GM18511 (cell line): Measurements from ENCODE around the gene CEP170.

Source experiments
- ATAC-seq: cut with Tn5 transposase; IDR thresholded peaks from one replicate; pipeline ENCODE4 v1.9.1; 2021; ENCODE audit warnings: mild to moderate bottlenecking, moderate library complexity; ENCODE audit not compliant: unreplicated experiment

CEP170 gene

DNA sequence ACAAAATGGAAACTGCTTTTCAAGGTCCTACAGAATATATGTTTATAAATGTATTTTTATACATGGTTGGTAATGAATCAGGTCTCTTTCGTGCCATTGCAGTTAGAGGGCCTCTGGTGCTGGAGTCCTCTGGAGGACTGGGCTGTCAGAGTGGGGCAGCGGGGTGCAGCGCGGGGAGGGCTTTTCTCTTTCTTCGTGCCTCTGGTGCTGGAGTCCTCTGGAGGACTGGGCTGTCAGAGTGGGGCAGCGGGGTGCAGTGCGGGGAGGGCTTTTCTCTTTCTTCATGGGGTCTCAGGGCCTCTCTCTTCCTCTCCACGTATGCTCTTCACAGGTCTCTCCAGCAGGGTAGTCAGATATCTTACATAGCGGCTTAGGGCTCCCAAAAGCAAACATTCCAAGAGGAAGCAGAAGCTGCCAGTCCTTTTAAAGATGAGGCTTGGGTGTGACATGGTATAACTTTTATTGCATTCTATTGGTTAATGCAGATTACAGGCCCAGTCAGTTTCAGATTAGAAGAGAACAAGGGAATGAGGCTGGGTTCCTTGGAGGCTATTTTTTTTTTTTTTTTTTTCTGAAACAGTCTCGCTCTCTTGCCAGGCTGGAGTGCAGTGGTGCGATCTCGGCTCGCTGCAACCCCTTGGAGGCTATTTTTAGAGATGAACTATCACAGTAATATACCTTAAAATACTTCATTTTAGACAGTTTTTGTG is 13.8 kb upstream of the CEP170 start:
- peak; percentile 29 for ATAC-seq

DNA sequence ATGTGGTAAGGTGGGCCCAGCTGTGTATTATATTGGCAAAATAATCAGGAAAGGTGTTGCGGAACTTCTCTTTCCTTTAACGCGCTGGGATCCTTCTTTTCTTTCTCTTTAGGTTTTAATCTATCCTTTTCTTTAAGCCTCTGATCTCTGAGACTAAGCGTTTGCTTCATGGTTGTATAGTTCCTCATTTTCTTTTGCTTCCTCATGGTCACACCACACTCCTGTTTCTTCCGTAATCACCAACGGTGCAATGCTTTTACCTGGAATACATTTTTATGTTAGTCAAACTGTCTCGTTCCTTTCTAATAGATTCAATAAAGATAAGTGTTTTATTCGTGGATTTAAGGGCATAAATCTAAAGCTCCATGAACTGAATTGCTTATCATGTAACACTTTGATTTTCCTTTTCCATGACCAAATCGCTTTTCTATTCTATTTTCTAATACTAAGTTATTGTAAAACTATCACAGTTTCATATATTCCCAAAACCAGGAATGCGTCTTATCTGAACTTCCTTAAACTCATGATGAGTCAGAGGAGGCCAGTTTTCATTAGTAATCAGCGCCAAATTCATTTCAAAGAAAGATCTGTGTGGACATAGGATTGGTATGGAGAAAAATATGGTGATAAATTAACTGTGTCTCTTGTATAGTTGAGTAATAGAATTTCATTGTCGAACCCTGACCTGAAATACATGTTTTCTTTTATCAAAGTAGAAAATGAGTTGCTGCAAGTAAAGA is 13.0 kb upstream of the CEP170 start:
- no peak for ATAC-seq

DNA sequence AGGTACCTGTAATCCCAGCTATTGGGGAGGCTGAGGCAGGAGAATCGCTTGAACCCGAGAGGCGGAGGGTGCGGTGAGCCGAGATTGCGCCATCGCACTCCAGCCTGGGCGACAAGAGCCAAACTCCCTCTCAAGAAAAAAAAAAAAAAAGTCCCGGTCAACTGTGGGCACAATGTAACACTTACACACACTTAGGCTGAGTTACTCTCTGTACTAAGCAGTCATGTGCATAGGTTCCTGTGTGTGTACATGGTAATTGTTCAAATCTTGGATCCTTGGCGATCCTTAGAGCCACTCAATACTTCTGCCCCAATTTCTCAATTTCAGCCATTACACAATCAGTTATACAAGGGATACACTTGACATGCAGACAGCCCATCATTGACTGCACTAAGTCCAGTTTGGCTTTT is 12.4 kb upstream of the CEP170 start:
- ATAC-seq: no peak

DNA sequence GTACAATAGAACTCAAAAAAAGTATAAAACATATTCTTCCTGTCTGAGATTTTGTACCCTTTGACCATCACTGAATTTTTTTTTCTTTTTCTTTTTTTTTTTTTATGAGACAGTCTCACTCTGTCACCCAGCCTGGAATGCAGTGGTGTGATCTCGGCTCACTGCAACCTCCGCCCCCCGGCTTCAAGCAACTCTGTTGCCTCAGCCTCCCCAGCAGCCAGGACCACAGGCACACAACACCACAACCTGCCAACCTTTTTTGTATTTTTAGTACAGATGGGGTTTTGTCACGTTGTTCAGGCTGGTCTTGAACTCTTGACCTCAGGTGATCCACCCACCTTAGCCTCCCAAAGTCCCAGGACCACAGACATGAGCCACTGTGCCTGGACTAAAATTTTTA is 11.2 kb upstream of the CEP170 start:
- ATAC-seq: no peak

DNA sequence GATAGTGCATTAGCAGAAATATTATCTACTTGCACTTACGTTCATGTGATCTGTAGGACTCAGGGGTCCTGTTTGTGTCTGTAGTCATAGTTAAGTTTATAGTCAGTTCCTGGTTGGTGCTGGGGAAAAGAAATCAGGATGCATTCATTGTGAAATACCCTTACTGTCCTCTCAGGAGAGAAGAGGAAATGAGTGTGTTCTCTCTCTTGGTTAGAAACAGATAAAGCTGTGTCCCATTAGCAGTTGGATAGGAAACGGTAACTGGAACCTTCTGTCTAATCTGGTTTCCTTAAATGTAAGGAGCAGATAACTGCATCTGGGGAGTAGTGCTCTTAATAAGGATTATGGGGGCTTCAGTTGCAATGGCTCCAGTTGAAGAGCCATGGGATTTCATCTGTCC is 9.6 kb upstream of the CEP170 start:
- ATAC-seq: no peak

DNA sequence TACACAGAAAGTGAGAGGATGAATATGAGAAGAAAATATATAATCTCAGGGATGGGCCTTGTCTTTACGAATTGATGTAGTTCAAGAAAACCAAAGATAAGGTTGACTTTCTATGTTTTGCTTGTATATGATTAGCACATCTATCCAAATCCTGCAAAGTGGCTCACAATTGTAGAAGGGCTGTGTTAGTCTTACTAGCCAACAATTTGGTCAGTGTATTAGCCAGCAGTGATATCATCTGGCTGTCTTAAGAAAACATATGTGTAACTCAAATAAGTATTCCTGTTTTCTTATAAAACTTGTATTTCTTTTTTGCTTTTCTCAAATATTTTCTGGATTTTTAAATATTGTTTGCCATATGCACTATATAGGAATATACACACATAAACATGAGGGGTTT is 6.3 kb upstream of the CEP170 start:
- ATAC-seq: no peak

DNA sequence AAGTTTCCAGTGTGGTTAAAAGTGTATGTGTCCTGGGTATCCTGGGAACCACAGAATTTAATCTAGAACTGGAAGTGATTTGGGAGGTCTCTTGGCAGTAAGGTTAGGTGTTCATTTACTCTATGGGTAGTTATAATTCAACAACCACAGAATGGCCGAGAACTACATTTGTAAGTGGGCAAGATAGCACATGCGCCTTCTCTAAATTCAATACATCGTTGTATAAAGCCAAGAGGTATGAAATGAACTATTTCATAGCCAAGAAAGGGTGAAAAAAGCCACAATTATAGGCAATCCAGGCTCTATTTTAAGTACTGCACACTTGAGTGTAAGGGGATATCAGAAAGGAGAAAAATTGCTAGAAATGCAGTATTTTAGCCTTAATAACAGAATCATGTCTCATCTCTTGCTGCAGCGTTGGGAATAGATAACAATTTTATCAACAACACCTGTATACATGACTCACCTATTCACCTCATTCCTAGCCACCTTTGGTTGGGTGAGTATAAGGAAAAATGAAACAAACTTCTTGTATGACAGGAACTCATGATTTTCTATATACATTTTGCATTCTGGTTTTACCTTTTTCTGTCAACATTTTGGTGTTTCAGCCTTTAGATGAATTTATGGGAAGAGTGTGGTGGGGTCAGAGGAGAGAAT is 5.3 kb upstream of the CEP170 start:
- ATAC-seq: no peak

DNA sequence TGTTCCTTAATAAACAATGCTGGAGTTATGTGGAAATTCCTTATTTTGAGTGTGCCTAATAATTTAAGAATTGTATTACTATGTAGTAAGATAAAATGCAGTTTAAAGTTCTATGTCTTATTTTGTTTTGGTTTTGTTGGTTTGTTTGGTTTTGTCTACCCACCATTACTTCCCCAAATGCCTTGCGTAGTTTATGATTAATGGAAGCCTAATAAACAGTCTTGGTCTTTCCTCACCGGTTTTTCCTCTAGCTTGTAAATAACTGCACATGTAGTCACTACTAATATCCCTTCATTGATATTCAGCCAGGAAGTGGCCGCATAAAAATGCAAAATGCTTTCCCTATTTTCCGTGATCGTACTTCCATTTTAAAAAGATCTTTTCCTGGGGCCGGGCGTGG is 3.6 kb upstream of the CEP170 start:
- no peak for ATAC-seq

DNA sequence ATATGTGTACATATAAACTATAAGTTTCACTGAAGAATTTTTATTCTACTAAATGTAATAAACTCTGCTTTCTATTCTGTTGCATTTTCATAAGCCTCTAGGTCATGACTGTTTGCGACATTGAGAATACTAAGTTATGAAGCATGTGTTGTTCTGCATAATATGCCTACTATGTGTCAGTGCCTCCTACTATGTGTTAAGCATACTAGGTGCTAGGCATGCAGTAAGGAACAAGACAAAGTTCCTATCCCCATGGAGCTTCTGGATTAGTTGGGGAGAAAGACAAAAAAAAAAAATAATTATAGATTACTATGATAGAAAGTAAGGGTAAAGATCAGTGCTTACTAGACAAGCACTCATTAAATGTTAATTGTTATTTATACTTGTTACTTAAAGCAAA is 2.1 kb upstream of the CEP170 start:
- no peak for ATAC-seq

DNA sequence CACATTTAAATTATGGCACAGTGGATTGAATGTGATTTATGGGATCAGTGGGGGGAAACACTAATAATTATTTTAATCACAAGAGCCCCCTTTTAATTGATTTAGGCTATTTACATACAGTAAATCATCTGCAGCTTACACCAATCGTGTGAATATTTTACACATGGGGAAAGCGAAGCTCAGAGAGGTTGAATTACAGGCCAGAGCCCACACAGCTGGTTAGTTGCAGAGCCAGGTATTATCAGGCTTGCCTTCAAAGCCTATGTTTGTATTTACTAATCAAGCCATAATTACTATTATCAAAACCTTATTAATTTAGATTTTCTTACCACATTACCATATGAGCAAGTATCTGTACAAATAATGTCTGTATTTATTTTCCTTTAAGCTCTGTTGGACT is 1.5 kb upstream of the CEP170 start:
- no peak for ATAC-seq

DNA sequence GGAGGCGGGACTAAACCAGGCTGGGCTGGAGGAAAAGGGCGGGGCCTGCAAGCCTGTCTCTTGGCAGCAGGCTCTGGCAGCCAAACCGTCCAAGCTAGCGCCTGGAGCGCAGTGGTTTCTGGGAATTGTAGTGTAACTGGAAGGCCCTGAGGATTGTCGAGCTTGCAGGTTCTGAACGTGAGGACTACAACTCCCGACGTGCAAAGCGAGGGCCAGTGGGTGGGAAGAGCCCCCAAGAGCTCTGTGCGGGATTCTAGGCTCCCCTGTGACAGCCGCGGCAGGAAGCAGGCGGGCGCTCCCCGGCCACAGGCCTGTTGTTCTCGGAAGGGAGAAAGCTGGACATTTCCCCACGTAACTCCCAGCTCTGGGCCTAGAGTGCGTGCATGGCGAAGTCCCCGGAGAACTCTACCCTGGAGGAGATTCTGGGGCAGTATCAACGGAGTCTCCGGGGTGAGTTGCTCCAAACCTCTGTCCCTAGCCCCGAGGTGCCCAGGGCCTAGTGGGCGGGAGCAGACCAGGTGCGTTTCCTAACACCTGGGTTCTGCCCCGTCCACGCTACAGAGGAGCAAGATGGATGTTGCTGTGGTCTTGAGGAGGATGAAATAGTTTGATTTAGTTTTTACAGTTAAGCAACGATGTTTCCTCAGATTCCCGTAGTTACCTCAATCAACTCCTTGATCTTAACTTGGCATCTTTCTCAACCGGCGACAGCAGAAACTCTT is 871 bp upstream of the CEP170 start, which contains the start of gene SDCCAG8:
Gene SDCCAG8, plus strand, starts transcription at position 251 of the 722 bp plus-strand sequence. Its CDS starts 133 bp downstream, at position 384.
- peak; percentile 70 for ATAC-seq

DNA sequence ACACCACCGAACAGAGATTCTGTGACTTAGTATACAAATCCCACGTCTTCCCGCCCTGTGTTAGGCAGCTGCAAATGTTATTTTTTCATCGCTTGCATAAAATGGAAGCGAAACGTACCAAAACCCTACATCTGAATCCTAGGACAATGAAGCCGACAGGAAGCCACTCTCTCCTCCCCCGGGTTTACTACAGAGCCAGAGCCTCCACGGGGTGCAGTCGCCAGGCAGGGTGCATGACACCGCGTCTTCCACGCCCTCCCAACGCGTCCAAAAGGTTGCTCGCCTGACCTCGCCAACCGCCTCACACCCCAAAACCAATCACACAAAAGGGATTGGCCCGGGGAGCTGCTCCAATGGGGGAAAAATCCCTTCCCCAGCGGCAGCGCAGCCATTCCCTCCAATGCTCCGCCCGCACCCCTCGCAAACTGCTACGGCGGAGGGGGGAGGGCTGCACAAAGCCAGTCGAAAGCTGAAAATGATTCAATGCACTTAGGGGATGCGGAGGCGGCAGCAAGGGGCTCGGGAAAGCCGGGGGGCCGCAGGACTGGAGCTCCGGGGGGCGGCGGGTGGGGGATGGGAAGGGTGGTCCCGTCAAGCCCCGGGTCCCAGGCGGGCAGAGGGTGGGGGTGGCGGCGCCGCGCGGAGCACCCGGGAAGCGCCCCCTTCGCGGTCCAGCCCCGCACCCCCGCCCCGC is 701 bp downstream of the CEP170 start:
- peak; percentile 31 for ATAC-seq

DNA sequence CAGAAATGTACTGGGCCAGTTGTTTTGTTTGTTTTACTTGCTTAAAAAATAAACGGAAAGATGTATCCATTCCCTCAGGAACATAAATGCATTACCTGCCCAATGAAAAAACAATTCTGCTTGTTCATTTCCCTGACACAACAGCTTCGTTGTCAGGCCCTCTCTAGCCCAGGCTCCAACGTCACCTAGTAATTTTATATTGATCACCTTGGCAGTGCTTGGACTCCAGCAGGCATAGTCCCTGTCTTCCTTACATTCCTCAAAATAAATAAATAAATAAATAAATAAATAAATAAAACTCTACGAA is 1.2 kb downstream of the CEP170 start:
- ATAC-seq: no peak

DNA sequence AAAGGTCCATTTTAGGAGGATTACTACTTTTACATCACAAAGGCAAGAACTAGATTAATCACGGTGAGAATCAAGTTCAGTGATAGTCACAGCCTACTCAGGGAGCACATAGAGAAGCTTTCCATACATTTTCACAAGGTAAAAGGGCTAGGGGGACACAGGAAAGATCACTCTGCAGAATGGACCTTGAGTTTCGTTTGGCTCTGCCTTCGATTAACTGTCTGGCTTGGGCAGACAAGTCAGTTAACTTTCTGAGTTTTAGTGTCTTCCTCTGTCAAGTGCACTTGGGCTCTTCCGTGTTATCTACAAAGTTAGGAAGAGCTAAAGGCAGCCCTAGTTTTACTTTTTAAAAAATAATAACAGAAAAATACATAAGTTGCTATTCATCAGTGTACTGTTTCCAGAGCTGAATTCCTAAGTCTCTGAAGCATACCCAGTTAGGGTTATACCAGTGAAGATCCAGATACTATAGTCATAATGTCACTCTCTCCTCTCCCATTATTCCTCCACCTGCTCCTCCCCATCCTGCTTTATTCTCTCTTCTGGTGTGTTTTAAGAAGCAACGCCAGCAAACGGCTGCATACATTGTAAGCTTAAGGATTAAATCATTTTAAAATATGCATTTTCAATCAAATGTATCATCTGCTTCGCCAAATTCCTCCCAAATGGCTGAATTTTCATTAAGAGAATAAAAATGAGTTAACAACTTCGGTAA is 1.7 kb downstream of the CEP170 start:
- ATAC-seq: no peak

DNA sequence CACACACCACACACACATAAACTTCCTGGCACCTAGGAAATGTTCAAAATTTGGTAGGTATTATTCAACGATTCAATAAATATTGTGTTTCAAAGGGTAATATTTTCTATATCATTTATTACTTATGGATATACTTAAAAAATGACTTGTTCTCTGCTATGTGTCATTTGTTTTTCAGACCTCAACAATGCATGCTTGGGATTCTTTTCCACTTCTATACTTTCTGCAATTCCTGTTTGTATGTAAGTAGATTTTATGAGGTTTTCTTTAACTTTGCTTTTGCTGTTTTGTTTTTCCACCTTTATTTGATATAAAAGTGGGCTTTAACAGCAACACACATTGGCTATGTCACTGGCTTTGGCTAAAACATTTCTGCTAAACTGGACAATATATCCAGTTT is 3.5 kb downstream of the CEP170 start:
- no peak for ATAC-seq

DNA sequence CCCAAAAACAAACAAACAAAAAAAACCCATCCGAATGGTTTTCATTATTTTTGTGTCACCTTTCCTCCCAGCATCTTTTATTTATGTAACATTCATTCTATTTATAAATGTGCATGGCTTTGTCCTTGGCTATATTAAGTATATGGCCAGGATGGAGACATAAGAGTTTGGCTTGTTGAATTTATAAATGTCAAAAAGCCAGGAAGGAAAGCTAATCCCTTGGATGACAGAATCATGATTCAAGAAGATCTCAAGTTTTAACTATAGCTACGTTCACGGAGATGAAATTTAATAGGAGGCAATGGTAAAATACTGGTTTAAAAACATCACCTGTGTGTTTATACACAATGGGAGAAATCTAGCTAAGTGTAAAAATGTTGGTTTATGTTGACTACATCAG is 5.0 kb downstream of the CEP170 start:
- no peak for ATAC-seq

DNA sequence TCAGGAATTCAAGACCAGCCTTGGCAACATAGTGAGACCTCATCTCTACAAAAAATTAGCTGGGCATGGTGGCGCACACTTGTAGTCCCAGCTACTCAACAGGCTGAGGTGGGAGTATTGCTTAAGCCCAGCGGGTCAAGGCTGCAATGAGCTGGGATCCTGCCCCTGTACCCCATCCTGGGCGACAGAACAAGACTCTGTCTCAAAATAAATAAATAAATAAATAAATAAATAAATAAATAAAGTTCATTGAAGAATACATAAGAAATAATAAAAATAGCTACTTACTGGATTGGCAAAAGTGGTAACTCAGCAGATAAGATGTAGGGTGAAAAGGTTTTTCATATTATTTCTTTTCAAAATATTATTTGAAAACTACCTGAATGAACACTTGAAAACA is 5.9 kb downstream of the CEP170 start:
- ATAC-seq: no peak

DNA sequence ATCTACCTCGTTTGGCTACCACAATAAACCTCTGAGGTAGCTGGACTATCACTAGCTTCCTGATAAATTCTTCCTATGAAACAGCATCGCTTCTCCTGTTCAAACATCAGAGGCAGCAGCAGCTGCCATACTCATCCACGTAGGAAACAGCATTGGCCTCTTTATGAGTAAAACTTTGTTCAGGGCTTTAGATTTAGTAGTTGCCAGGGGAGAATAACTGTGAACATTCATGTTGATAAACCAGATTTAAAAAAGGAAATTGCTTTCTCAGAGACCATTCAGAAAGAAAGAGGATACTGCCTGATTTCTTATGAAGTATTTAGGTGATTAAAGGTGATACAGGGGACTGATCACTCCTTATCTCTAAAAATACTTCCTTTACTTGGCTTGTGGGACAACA is 7.2 kb downstream of the CEP170 start:
- no peak for ATAC-seq

DNA sequence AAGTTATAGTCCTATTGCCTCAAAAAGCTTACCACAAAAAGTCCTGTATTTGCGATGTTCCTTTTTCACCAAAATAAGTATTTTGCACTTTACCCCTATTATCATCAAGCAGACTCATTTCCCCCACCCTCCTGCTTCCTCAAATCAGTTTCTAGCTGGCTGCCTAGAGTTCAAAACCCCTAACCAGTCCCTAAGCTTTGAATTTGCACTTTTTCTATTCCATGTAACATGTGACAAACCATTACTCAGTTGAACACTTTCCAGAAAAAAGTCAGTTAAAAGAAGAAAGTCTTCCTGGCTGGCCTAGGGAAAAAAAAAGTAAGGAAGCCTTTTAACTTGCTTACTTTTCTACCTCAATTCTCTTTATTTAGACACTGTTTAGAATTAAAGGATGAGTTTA is 8.2 kb downstream of the CEP170 start:
- ATAC-seq: no peak

DNA sequence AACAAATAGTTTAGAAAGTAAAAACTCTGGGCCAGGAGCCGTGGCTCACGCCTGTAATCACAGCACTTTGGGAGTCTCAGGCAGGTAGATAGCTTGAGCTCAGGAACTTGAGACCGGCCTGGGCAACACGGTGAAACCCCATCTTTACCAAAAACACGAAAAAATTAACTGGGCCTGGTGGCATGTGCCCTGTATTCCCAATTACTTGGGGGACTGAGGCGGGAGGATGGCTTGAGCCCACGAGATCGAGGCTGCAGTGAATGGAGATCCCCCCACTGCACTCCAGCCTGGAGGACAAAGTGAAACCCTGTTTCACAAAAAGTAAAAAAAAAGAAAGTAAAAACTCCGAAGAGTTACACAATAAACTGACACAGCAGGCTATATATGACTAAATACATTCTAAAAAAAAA is 10.6 kb downstream of the CEP170 start:
- peak; percentile 67 for ATAC-seq
